OCI-LY3 (cell line): ENCODE measurements around the gene DYRK1A.

Source experiments
- H2AFZ ChIP-seq: fragments of 200-600, 300-600 bp; shearing (Covaris generic); 2 replicates; pipeline ENCODE4 v1.6.0; 2014; ENCODE audit warnings: antibody characterized with exemption, low read depth, low read length
- H3K27ac ChIP-seq: fragments of 200-600, 300-600 bp; sonication (generic); 2 replicates; pipeline ENCODE4 v1.5.1; 2014; ENCODE audit warnings: mild to moderate bottlenecking, low read length, moderate library complexity, mixed read lengths
- H3K27me3 ChIP-seq: fragments of 200-600, 300-600 bp; sonication (generic); 2 replicates; pipeline ENCODE4 v1.6.1; 2014; ENCODE audit warnings: low read depth, low read length, mixed read lengths
- H3K36me3 ChIP-seq: fragments of 200-600, 300-600 bp; sonication (generic); replicated peaks from 2 replicates; pipeline ENCODE3; 2014; ENCODE audit warnings: low read depth, low read length, mixed read lengths
- H3K4me1 ChIP-seq: fragments of 300-600, 200-600 bp; sonication (generic); 2 replicates; pipeline ENCODE4 v1.6.1; 2014; ENCODE audit warnings: low read length, mixed read lengths
- H3K4me2 ChIP-seq: fragments of 200-600, 300-600 bp; sonication (generic); 2 replicates; pipeline ENCODE4 v1.6.1; 2014; ENCODE audit warnings: low read length, mixed read lengths
- H3K4me3 ChIP-seq: fragments of 300-600, 200-600 bp; sonication (generic); 2 replicates; pipeline ENCODE4 v1.5.1; 2014; ENCODE audit warnings: antibody characterized with exemption, mild to moderate bottlenecking, low read length, moderate library complexity
- H3K79me2 ChIP-seq: fragments of 300-600, 200-600 bp; shearing (Covaris generic); 2 replicates; pipeline ENCODE4 v1.6.1; 2014; ENCODE audit warnings: mild to moderate bottlenecking, low read length, mixed read lengths
- H3K9ac ChIP-seq: fragments of 300-600, 200-600 bp; shearing (Covaris generic); 2 replicates; pipeline ENCODE4 v1.6.0; 2014; ENCODE audit warnings: mild to moderate bottlenecking, low read length, moderate library complexity
- H3K9me3 ChIP-seq: fragments of 200-600, 300-600 bp; shearing (Covaris generic); 2 replicates; pipeline ENCODE4 v1.6.1; 2014; ENCODE audit warnings: low read length, mixed read lengths; ENCODE audit not compliant: insufficient read depth
- H4K20me1 ChIP-seq: fragments of 200-600, 300-600 bp; sonication (generic); 2 replicates; pipeline ENCODE4 v1.6.1; 2016; ENCODE audit warnings: low read length, mixed read lengths; ENCODE audit not compliant: insufficient read depth
- CTCF ChIP-seq: fragments of 200-600, 300-600 bp; sonication (generic); IDR thresholded peaks from 2 replicates; pipeline ENCODE4 v1.5.1; 2014; ENCODE audit warnings: antibody characterized with exemption, low read length, low read depth
- EZH2phosphoT487 ChIP-seq: fragments of 200-600 bp; shearing (Covaris generic); IDR thresholded peaks from 2 replicates; pipeline ENCODE4 v1.6.1; 2018; ENCODE audit warnings: antibody characterized with exemption, mixed run types, low read depth

DYRK1A gene

DNA sequence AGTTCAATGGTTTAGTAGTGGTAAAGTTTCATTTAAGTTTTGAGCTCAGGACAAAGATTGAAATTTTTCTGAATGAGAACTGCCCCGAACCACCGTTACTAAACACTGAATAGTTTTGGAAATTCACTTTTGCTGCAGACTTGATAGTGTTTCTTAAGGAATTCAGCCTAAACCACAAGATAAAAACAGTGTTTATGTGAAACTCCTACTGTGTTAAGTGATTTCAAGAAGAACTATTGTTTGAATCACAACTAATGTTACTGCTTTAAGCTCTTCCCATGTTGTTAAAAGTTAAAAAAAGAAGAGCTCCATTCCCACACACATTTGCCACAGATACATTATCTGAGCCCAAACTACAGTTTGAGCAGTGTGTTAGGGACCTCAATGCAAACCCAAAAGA is 159.2 kb downstream of the DYRK1A start:
- H2AFZ ChIP-seq: no peak overlapping the region
- no peak overlapping the region for H3K27ac ChIP-seq
- no peak overlapping the region for H3K4me3 ChIP-seq
- H3K79me2 ChIP-seq: no peaks in the 10 kb centered on the region
- H3K9ac ChIP-seq: no peak overlapping the region
- no peak overlapping the region for H3K4me2 ChIP-seq
- no peak for TF ChIP-seq EZH2phosphoT487
- no peak for TF ChIP-seq CTCF
- no peaks in the 10 kb centered on the region for H3K9me3 ChIP-seq
- H3K27me3 ChIP-seq: no peaks in the 10 kb centered on the region
- H3K36me3 ChIP-seq: no peaks in the 10 kb centered on the region
- no peaks in the 10 kb centered on the region for H3K4me1 ChIP-seq
- no peaks in the 10 kb centered on the region for H4K20me1 ChIP-seq

DNA sequence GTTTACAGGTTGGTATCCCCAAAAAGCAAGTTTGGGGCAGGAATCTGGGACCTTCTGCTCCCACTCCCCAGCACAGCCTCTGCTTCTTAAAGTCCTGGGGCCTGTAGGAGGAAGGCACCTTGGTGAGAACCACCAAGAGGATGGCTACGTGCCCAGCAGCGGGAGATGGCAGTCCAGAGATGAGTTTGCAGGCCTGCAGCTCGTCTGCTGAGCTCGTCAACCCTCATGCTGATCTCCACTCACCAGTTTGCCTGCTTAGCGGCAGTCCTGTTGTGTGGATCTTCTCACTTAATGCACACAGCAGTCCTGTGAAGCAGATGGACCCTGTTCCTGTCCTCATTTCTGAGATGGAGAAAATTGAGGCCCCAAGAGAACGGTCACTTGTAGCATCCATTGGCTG is 160.5 kb downstream of the DYRK1A start:
- Histone ChIP-seq H3K4me3 (no peak overlapping the region), H3K79me2 (no peaks in the 10 kb centered on the region), H3K4me2 (no peak overlapping the region), H3K9ac (no peak overlapping the region), H3K36me3 (no peaks in the 10 kb centered on the region), H2AFZ (no peak overlapping the region), H3K27ac (no peak overlapping the region), H4K20me1 (no peaks in the 10 kb centered on the region), H3K4me1 (no peaks in the 10 kb centered on the region), H3K27me3 (no peaks in the 10 kb centered on the region), H3K9me3 (no peaks in the 10 kb centered on the region)
- no peak for TF ChIP-seq EZH2phosphoT487
- no peak for TF ChIP-seq CTCF

DNA sequence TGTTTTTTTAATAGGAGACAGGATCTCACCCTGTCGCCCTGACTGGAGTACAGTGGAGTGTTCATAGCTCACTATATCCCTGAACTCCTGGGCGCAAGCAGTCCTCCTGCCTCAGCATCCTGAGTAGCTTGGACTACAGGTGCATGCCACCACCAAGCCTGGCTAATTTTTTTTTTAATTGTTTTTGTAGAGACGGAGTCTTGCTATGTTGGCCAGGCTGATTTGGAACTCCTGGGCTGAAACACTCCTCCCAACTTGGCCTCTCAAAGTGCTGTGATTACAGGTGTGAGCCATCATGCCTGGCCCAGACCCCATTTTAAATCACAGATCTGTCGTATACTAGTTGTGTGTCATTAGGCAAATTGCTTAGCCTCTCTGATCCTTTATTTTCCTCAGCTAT is 161.1 kb downstream of the DYRK1A start:
- Histone ChIP-seq H3K27ac (no peak overlapping the region), H3K4me3 (no peak overlapping the region), H3K27me3 (no peaks in the 10 kb centered on the region), H3K4me2 (no peak overlapping the region), H3K4me1 (peaks cover under 1% of the 10 kb centered on the region), H4K20me1 (no peaks in the 10 kb centered on the region), H3K79me2 (no peaks in the 10 kb centered on the region), H3K9ac (no peak overlapping the region), H3K9me3 (no peaks in the 10 kb centered on the region), H2AFZ (no peak overlapping the region), H3K36me3 (no peaks in the 10 kb centered on the region)
- no peak for TF ChIP-seq CTCF
- no peak for TF ChIP-seq EZH2phosphoT487

GRCh38 chr21:37528150-37528937 is 161.8 kb downstream of the DYRK1A start:
- H3K36me3 ChIP-seq: no peaks in the 10 kb centered on the region
- no peaks in the 10 kb centered on the region for H4K20me1 ChIP-seq
- H3K9ac ChIP-seq: no peak overlapping the region
- peaks cover 7% of the 10 kb centered on the region for H3K4me1 ChIP-seq
- no peak overlapping the region for H3K4me3 ChIP-seq
- no peak overlapping the region for H3K27ac ChIP-seq
- H3K27me3 ChIP-seq: no peaks in the 10 kb centered on the region
- H2AFZ ChIP-seq: no peak overlapping the region
- TF ChIP-seq EZH2phosphoT487 (no peak), CTCF (no peak)
- H3K79me2 ChIP-seq: no peaks in the 10 kb centered on the region
- no peak overlapping the region for H3K4me2 ChIP-seq
- no peaks in the 10 kb centered on the region for H3K9me3 ChIP-seq
